K562 (cell line): ENCODE measurements around the gene NHSL2. TPM values are rescaled to one million over a fixed set of nuclear protein-coding genes. Genes with fewer than 3 reads are reported as not detected.
A peak's percentile ranks its signal among the peaks of the same experiment; 100 is the strongest.

ENCODE experiments used
- BMI1 ChIP-seq: fragments of 150-350 bp; IDR thresholded peaks from 2 replicates; pipeline ENCODE4 v1.6.1; 2014; ENCODE audit warnings: low read length
- BRD9 ChIP-seq: fragments of 450-650 bp; IDR thresholded peaks from 2 replicates; pipeline ENCODE4 v1.6.1; 2018; ENCODE audit warnings: low read depth; ENCODE audit not compliant: partially characterized antibody
- CBFA2T2 ChIP-seq: fragments of 450-650 bp; conservative IDR thresholded peaks from 2 replicates; pipeline ENCODE4 v1.6.1; 2017; ENCODE audit warnings: mild to moderate bottlenecking
- CBFA2T3 ChIP-seq: fragments of 450-650 bp; IDR thresholded peaks from 2 replicates; pipeline ENCODE4 v1.6.1; 2017
- DDX20 ChIP-seq: fragments of 450-650 bp; IDR thresholded peaks from 2 replicates; pipeline ENCODE4 v1.6.1; 2016; ENCODE audit warnings: missing genetic modification characterization, low read depth, mild to moderate bottlenecking, missing compliant biosample characterization, moderate library complexity
- ELF1 ChIP-seq: fragments of 200-800 bp; sonication (Bioruptor generic); IDR thresholded peaks from 2 replicates; pipeline ENCODE4 v1.6.1; 2016; ENCODE audit warnings: missing genetic modification characterization, missing compliant biosample characterization
- ETV5 ChIP-seq: sonication (generic); formaldehyde crosslinking; IDR thresholded peaks from 2 replicates; pipeline ENCODE4 v1.4.0; 2020; ENCODE audit warnings: low read depth, mild to moderate bottlenecking, missing genetic modification reagents
- HDGF ChIP-seq: fragments of 450-650 bp; IDR thresholded peaks from 2 replicates; pipeline ENCODE4 v1.6.1; 2016
- MAZ ChIP-seq, 2 experiments: fragments of 450-650 bp in 1 of 2; sonication (generic) in 1 of 2; formaldehyde crosslinking; IDR thresholded peaks in 1 of 2; conservative IDR thresholded peaks in 1 of 2; 2 replicates each; pipeline versions ENCODE4 v1.4.0 to v1.5.0; 2020; ENCODE audit warnings: mild to moderate bottlenecking in 1 of 2, missing genetic modification reagents in 1 of 2
- NEUROD1 ChIP-seq: fragments of 150-350 bp; IDR thresholded peaks from 2 replicates; pipeline ENCODE4 v1.6.1; 2014; ENCODE audit warnings: borderline replicate concordance, low read length, low read depth; ENCODE audit not compliant: partially characterized antibody
- PHF8 ChIP-seq: fragments of 200-600 bp; sonication (generic); IDR thresholded peaks from 2 replicates; pipeline ENCODE4 v1.6.1; 2012; ENCODE audit warnings: mixed run types, mild to moderate bottlenecking, inconsistent platforms, low read length, moderate library complexity, borderline replicate concordance
- POLR2AphosphoS2 ChIP-seq: IDR thresholded peaks from 2 replicates; pipeline ENCODE4 v1.6.1; 2012; ENCODE audit warnings: low read length, improper control_type of control experiment
- POLR2G ChIP-seq: fragments of 200-400 bp; formaldehyde crosslinking; IDR thresholded peaks from 2 replicates; pipeline ENCODE4 v1.6.1; 2017; ENCODE audit warnings: low read depth, mild to moderate bottlenecking, antibody characterized with exemption, low read length, moderate library complexity
- SOX6 ChIP-seq: fragments of 450-650 bp; IDR thresholded peaks from 2 replicates; pipeline ENCODE4 v1.6.1; 2014; ENCODE audit warnings: mild to moderate bottlenecking
- TBP ChIP-seq: optimal IDR thresholded peaks from 2 replicates; pipeline ENCODE3; 2011; ENCODE audit warnings: low read depth, low read length, improper control_type of control experiment
- polyA plus RNA-seq, 8 experiments: library from polyadenylated mRNA; depleted of rRNA in 4 of 8; stranded (reverse) in 5 of 8; unstranded in 3 of 8; fragments of >200 nt; fragmentation: Nextera tagmentation in 2 of 8; fragmentation: Illumina TruSeq in 1 of 8; extraction: Ambion mirVana in 2 of 8; extraction: Trizol in 1 of 8; gene quantifications; 2 replicates each; pipeline versions ENCODE4 v1.2.1 to v1.2.3, GENCODE V29; 2011 to 2014; ENCODE audit warnings: inconsistent platforms in 1 of 8, missing spikeins in 1 of 8
- total RNA-seq, 7 experiments: library from RNA; depleted of rRNA in 6 of 7; stranded (reverse); fragments of >200 nt in 6 of 7; fragmentation: Illumina TruSeq in 2 of 7; extraction: Trizol in 2 of 7; gene quantifications; 2 replicates each; pipeline versions ENCODE4 v1.2.1 to v1.2.3, GENCODE V29; 2011 to 2021; ENCODE audit warnings: low replicate concordance in 1 of 7
- TF ChIP-seq, protein P1 (sequence below), 2 experiments: fragments of 450-650 bp in 1 of 2; sonication (generic) in 1 of 2; formaldehyde crosslinking in 1 of 2; IDR thresholded peaks; 2 replicates each; pipeline versions ENCODE4 v1.7.1 to v1.9.0; 2016 to 2022; ENCODE audit warnings: inconsistent platforms in 1 of 2, mild to moderate bottlenecking in 1 of 2, missing genetic modification reagents in 1 of 2
- TF ChIP-seq, protein P2 (sequence below): fragments of 450-650 bp; IDR thresholded peaks from 2 replicates; pipeline ENCODE4 v1.6.1; 2016
- TF ChIP-seq, protein P3 (sequence below): fragments of 450-650 bp; conservative IDR thresholded peaks from 2 replicates; pipeline ENCODE4 v1.6.1; 2016; ENCODE audit warnings: missing genetic modification characterization, low read depth, mild to moderate bottlenecking, control low read depth, missing compliant biosample characterization

Gene NHSL2
- total and polyA plus RNA-seq, 9 of the 15 experiments (the other 6 are each of a cell fraction or from before 2014, with no cell fraction given) = 0.02 TPM; not detected in 8

DNA sequence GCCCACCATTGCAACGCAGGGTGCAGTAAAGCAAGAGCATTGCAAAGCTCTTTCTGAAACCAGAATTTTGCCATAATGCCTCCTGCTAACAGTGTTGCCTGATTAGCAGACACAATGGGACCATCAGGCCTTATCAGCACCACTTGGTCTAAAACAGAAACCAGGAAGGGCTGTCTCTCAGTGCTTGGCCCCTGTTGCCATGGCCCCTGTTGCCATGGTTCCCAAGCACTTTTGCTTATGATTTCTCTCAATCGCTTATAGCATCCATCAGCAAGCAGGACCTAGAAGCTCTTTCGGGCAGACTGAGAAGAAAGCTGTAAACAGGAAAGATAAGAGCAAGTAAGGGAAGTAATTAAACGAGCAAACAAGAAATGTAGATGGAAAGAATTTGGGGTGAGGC lies 184.2 kb downstream of the NHSL2 start (continued):
- TF ChIP-seq, protein P1, sequence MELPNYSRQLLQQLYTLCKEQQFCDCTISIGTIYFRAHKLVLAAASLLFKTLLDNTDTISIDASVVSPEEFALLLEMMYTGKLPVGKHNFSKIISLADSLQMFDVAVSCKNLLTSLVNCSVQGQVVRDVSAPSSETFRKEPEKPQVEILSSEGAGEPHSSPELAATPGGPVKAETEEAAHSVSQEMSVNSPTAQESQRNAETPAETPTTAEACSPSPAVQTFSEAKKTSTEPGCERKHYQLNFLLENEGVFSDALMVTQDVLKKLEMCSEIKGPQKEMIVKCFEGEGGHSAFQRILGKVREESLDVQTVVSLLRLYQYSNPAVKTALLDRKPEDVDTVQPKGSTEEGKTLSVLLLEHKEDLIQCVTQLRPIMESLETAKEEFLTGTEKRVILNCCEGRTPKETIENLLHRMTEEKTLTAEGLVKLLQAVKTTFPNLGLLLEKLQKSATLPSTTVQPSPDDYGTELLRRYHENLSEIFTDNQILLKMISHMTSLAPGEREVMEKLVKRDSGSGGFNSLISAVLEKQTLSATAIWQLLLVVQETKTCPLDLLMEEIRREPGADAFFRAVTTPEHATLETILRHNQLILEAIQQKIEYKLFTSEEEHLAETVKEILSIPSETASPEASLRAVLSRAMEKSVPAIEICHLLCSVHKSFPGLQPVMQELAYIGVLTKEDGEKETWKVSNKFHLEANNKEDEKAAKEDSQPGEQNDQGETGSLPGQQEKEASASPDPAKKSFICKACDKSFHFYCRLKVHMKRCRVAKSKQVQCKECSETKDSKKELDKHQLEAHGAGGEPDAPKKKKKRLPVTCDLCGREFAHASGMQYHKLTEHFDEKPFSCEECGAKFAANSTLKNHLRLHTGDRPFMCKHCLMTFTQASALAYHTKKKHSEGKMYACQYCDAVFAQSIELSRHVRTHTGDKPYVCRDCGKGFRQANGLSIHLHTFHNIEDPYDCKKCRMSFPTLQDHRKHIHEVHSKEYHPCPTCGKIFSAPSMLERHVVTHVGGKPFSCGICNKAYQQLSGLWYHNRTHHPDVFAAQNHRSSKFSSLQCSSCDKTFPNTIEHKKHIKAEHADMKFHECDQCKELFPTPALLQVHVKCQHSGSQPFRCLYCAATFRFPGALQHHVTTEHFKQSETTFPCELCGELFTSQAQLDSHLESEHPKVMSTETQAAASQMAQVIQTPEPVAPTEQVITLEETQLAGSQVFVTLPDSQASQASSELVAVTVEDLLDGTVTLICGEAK (IDR thresholded peaks at IDR 0.05) = 0 out of 2 replicates have a peak, but pooled peaks have one; percentile 24
- TF ChIP-seq, protein P1 (CRISPR knock-in tag; IDR thresholded peaks at IDR 0.05) = no peak
- TF ChIP-seq BMI1 = peak; percentile 87
- no peak for TF ChIP-seq DDX20 (tag)
- TF ChIP-seq, protein P2, sequence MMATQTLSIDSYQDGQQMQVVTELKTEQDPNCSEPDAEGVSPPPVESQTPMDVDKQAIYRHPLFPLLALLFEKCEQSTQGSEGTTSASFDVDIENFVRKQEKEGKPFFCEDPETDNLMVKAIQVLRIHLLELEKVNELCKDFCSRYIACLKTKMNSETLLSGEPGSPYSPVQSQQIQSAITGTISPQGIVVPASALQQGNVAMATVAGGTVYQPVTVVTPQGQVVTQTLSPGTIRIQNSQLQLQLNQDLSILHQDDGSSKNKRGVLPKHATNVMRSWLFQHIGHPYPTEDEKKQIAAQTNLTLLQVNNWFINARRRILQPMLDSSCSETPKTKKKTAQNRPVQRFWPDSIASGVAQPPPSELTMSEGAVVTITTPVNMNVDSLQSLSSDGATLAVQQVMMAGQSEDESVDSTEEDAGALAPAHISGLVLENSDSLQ = peak; percentile 30; the same call in 1 of the 2 replicates
- no peak for TF ChIP-seq POLR2G
- TF ChIP-seq MAZ (CRISPR knock-in tag; conservative IDR thresholded peaks at IDR 0.05 in 1 of 2, IDR thresholded peaks at IDR 0.05 in 1 of 2) = no peak
- TF ChIP-seq ETV5 (CRISPR knock-in tag) = no peak
- TF ChIP-seq CBFA2T2 = no peak
- TF ChIP-seq POLR2AphosphoS2 = no peak
- peak; percentile 47; the same call in 1 of the 2 replicates for TF ChIP-seq SOX6
- TF ChIP-seq, protein P3, sequence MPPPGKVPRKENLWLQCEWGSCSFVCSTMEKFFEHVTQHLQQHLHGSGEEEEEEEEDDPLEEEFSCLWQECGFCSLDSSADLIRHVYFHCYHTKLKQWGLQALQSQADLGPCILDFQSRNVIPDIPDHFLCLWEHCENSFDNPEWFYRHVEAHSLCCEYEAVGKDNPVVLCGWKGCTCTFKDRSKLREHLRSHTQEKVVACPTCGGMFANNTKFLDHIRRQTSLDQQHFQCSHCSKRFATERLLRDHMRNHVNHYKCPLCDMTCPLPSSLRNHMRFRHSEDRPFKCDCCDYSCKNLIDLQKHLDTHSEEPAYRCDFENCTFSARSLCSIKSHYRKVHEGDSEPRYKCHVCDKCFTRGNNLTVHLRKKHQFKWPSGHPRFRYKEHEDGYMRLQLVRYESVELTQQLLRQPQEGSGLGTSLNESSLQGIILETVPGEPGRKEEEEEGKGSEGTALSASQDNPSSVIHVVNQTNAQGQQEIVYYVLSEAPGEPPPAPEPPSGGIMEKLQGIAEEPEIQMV = no peak
- no peak for TF ChIP-seq PHF8
- TF ChIP-seq ELF1 (tag) = peak; percentile 60
- TF ChIP-seq TBP = no peak
- peak; percentile 10; the same call in 1 of the 2 replicates for TF ChIP-seq CBFA2T3
- TF ChIP-seq BRD9 = no peak
- no peak for TF ChIP-seq HDGF
- TF ChIP-seq NEUROD1 = peak; percentile 76
